GM12892 (cell line): ENCODE data around the gene TALDO1.
A peak's percentile ranks its signal among the peaks of the same experiment; 100 is the strongest.

Source experiments
- DNase-seq: peaks from one replicate; pipeline ENCODE4 v3.0.0; 2011; ENCODE audit not compliant: insufficient read length
- FAIRE-seq: peaks from 2 replicates; lab custom pipeline; 2011; peaks lifted over from hg19 to GRCh38; lab: Jason Lieb, UNC
- POLR2A ChIP-seq: IDR thresholded peaks from 2 replicates; pipeline ENCODE4 v1.6.1; 2011; ENCODE audit warnings: low read depth, low read length, control low read depth
- POLR2AphosphoS5 ChIP-seq: IDR thresholded peaks from 2 replicates; pipeline ENCODE4 v1.6.1; 2011; ENCODE audit warnings: low read depth, low read length, control low read depth
- TAF1 ChIP-seq: IDR thresholded peaks from 2 replicates; pipeline ENCODE4 v1.6.1; 2011; ENCODE audit warnings: low read depth, mild to moderate bottlenecking, control low read depth, low read length, borderline replicate concordance

TALDO1 gene

GRCh38 chr11:813072-813455 is 65.8 kb downstream of the TALDO1 start:
- DNase-seq (no peak), FAIRE-seq (no peak)
- TF ChIP-seq POLR2A: no peak

- DNase-seq (no peak), FAIRE-seq (no peak)
- TF ChIP-seq POLR2A (peak; percentile 87), POLR2AphosphoS5 (peak; percentile 97), TAF1 (no peak)
Measured at GRCh38 chr11:813456-814096, 66.3 kb downstream of the TALDO1 start.
